Measurements from ENCODE around the gene SCARB1.

The SCARB1 gene

GRCh38 chr12:124821252-124822200 is 42.1 kb downstream of the SCARB1 start:
- DNase-seq (ENCODE audit: low spot score), result no peak

- no peak for DNase-seq (ENCODE audit: low spot score)
These were observed 43.5 kb downstream of the SCARB1 start for GRCh38 chr12:124820199-124820598.

- DNase-seq (ENCODE audit: low spot score), result no peak
These were observed 44.1 kb downstream of the SCARB1 start for GRCh38 chr12:124819525-124819924.

GRCh38 chr12:124819080-124819479 is 44.6 kb downstream of the SCARB1 start:
- no peak for DNase-seq (ENCODE audit: low spot score)

GRCh38 chr12:124817076-124818000 is 46.3 kb downstream of the SCARB1 start:
- DNase-seq (ENCODE audit: low spot score), result no peak

- DNase-seq (ENCODE audit: low spot score), result no peak
These were observed 47.3 kb downstream of the SCARB1 start for GRCh38 chr12:124816295-124816854.

- no peak for DNase-seq (ENCODE audit: low spot score)
These were observed 48.7 kb downstream of the SCARB1 start for GRCh38 chr12:124814741-124815613.

- no peak for DNase-seq (ENCODE audit: low spot score)
These were observed 49.9 kb downstream of the SCARB1 start for GRCh38 chr12:124813782-124814181.

- DNase-seq (ENCODE audit: low spot score), result no peak
These were observed 50.7 kb downstream of the SCARB1 start for GRCh38 chr12:124812979-124813378.

GRCh38 chr12:124812356-124812755 is 51.3 kb downstream of the SCARB1 start:
- DNase-seq (ENCODE audit: low spot score), result no peak

- DNase-seq (ENCODE audit: low spot score), result no peak
These were observed 52.0 kb downstream of the SCARB1 start for GRCh38 chr12:124811633-124812032.

GRCh38 chr12:124809878-124810277 is 53.8 kb downstream of the SCARB1 start:
- no peak for DNase-seq (ENCODE audit: low spot score)

GRCh38 chr12:124809391-124809790 is 54.3 kb downstream of the SCARB1 start:
- no peak for DNase-seq (ENCODE audit: low spot score)

- no peak for DNase-seq (ENCODE audit: low spot score)
These were observed 55.4 kb downstream of the SCARB1 start for GRCh38 chr12:124808272-124808671.

GRCh38 chr12:124805876-124806668 is 57.6 kb downstream of the SCARB1 start:
- DNase-seq (ENCODE audit: low spot score), result no peak

- DNase-seq (ENCODE audit: low spot score), result no peak
These were observed 58.6 kb downstream of the SCARB1 start for GRCh38 chr12:124805050-124805449.

- DNase-seq (ENCODE audit: low spot score), result peak; percentile 40
These were observed 59.5 kb downstream of the SCARB1 start for GRCh38 chr12:124804011-124804621.

GRCh38 chr12:124802361-124802760 is 61.3 kb downstream of the SCARB1 start:
- no peak for DNase-seq (ENCODE audit: low spot score)

- no peak for DNase-seq (ENCODE audit: low spot score)
These were observed 63.2 kb downstream of the SCARB1 start for GRCh38 chr12:124800506-124800905.

- no peak for DNase-seq (ENCODE audit: low spot score)
These were observed 66.3 kb downstream of the SCARB1 start for GRCh38 chr12:124797321-124797720.
